K562 (cell line): ENCODE data around the gene HYI. TPM values are rescaled to one million over a fixed set of nuclear protein-coding genes. Genes with fewer than 3 reads are reported as not detected.

ENCODE experiments used
- AFF1 ChIP-seq, 2 experiments: fragments of 450-650 bp; IDR thresholded peaks; 2 replicates each; pipeline ENCODE4 v1.6.1; 2018; ENCODE audit warnings: mild to moderate bottlenecking in 2 of 2, low read depth in 1 of 2; ENCODE audit not compliant: partially characterized antibody in 2 of 2
- ARID1B ChIP-seq: fragments of 450-650 bp; IDR thresholded peaks from 2 replicates; pipeline ENCODE4 v1.6.1; 2016; ENCODE audit warnings: antibody characterized with exemption, mild to moderate bottlenecking, inconsistent platforms
- CBFA2T2 ChIP-seq: fragments of 450-650 bp; conservative IDR thresholded peaks from 2 replicates; pipeline ENCODE4 v1.6.1; 2017; ENCODE audit warnings: mild to moderate bottlenecking
- CBX2 ChIP-seq: fragments of 200-600 bp; sonication (generic); IDR thresholded peaks from one replicate; pipeline ENCODE4 v1.6.1; 2012; ENCODE audit warnings: mild to moderate bottlenecking, low read length, inconsistent platforms; ENCODE audit not compliant: insufficient read depth, poor library complexity, severe bottlenecking
- E2F5 ChIP-seq: sonication (generic); formaldehyde crosslinking; IDR thresholded peaks from 2 replicates; pipeline ENCODE4 v1.8.0; 2022; ENCODE audit warnings: mild to moderate bottlenecking, missing genetic modification reagents
- HDAC1 ChIP-seq, 2 experiments: fragments of 450-650 bp; IDR thresholded peaks; 2 replicates each; pipeline ENCODE4 v1.6.1; 2016 to 2017; ENCODE audit warnings: inconsistent platforms in 1 of 2, mild to moderate bottlenecking in 1 of 2, moderate library complexity in 1 of 2
- HNRNPUL1 ChIP-seq: fragments of 200-400 bp; formaldehyde crosslinking; IDR thresholded peaks from 2 replicates; pipeline ENCODE4 v1.6.1; 2017; ENCODE audit warnings: low read length
- ILK ChIP-seq: fragments of 450-650 bp; IDR thresholded peaks from 2 replicates; pipeline ENCODE4 v1.6.1; 2016; ENCODE audit warnings: missing genetic modification characterization, low read depth, mild to moderate bottlenecking, missing compliant biosample characterization, moderate library complexity, borderline replicate concordance
- NFE2L1 ChIP-seq: fragments of 450-650 bp; IDR thresholded peaks from 2 replicates; pipeline ENCODE4 v1.6.1; 2016; ENCODE audit warnings: missing genetic modification characterization, low read depth, mild to moderate bottlenecking, missing compliant biosample characterization, moderate library complexity, borderline replicate concordance
- RBM15 ChIP-seq: fragments of 200-400 bp; formaldehyde crosslinking; IDR thresholded peaks from 2 replicates; pipeline ENCODE4 v1.6.1; 2018; ENCODE audit warnings: mild to moderate bottlenecking, low read length, moderate library complexity; ENCODE audit not compliant: insufficient read depth
- SREBF1 ChIP-seq: fragments of 150-350 bp; IDR thresholded peaks from 2 replicates; pipeline ENCODE4 v1.6.1; 2014; ENCODE audit warnings: antibody characterized with exemption, low read depth, low read length, borderline replicate concordance
- TCF3 ChIP-seq: sonication (generic); formaldehyde crosslinking; IDR thresholded peaks from 2 replicates; pipeline ENCODE4 v1.4.0; 2020; ENCODE audit warnings: mild to moderate bottlenecking, missing genetic modification reagents
- TEAD4 ChIP-seq, 2 experiments: sonication (generic) in 1 of 2; formaldehyde crosslinking in 1 of 2; IDR thresholded peaks; 2 replicates each; pipeline versions ENCODE4 v1.6.1 to v1.8.0; 2012 to 2022; ENCODE audit warnings: borderline replicate concordance in 1 of 2, inconsistent platforms in 1 of 2, low read length in 1 of 2, mild to moderate bottlenecking in 1 of 2, missing genetic modification reagents in 1 of 2
- ZC3H11A ChIP-seq: IDR thresholded peaks from 2 replicates; pipeline ENCODE4 v1.6.1; 2012; ENCODE audit warnings: low read depth, low read length, improper control_type of control experiment
- ZNF431 ChIP-seq: sonication (generic); formaldehyde crosslinking; IDR thresholded peaks from 2 replicates; pipeline ENCODE4 v1.8.0; 2022; ENCODE audit warnings: mild to moderate bottlenecking, missing genetic modification reagents
- polyA plus RNA-seq, 8 experiments: library from polyadenylated mRNA; depleted of rRNA in 4 of 8; stranded (reverse) in 5 of 8; unstranded in 3 of 8; fragments of >200 nt; fragmentation: Nextera tagmentation in 2 of 8; fragmentation: Illumina TruSeq in 1 of 8; extraction: Ambion mirVana in 2 of 8; extraction: Trizol in 1 of 8; gene quantifications; 2 replicates each; pipeline versions ENCODE4 v1.2.1 to v1.2.3, GENCODE V29; 2011 to 2014; ENCODE audit warnings: inconsistent platforms in 1 of 8, missing spikeins in 1 of 8
- total RNA-seq, 7 experiments: library from RNA; depleted of rRNA in 6 of 7; stranded (reverse); fragments of >200 nt in 6 of 7; fragmentation: Illumina TruSeq in 2 of 7; extraction: Trizol in 2 of 7; gene quantifications; 2 replicates each; pipeline versions ENCODE4 v1.2.1 to v1.2.3, GENCODE V29; 2011 to 2021; ENCODE audit warnings: low replicate concordance in 1 of 7
- TF ChIP-seq, protein P1 (sequence below): sonication (generic); formaldehyde crosslinking; IDR thresholded peaks from 2 replicates; pipeline ENCODE4 v1.8.1; 2023; ENCODE audit warnings: missing genetic modification reagents, mild to moderate bottlenecking, borderline replicate concordance
- TF ChIP-seq, protein P2 (sequence below): fragments of 450-650 bp; formaldehyde crosslinking; IDR thresholded peaks from 2 replicates; pipeline ENCODE4 v1.4.0; 2022; ENCODE audit warnings: mild to moderate bottlenecking, moderate library complexity

The HYI gene
- total and polyA plus RNA-seq, 9 of the 15 experiments (the other 6 are each of a cell fraction or from before 2014, with no cell fraction given) = 0.04 to 4.1 (median 1.4) TPM; not detected in 1

- TF ChIP-seq, protein P1, sequence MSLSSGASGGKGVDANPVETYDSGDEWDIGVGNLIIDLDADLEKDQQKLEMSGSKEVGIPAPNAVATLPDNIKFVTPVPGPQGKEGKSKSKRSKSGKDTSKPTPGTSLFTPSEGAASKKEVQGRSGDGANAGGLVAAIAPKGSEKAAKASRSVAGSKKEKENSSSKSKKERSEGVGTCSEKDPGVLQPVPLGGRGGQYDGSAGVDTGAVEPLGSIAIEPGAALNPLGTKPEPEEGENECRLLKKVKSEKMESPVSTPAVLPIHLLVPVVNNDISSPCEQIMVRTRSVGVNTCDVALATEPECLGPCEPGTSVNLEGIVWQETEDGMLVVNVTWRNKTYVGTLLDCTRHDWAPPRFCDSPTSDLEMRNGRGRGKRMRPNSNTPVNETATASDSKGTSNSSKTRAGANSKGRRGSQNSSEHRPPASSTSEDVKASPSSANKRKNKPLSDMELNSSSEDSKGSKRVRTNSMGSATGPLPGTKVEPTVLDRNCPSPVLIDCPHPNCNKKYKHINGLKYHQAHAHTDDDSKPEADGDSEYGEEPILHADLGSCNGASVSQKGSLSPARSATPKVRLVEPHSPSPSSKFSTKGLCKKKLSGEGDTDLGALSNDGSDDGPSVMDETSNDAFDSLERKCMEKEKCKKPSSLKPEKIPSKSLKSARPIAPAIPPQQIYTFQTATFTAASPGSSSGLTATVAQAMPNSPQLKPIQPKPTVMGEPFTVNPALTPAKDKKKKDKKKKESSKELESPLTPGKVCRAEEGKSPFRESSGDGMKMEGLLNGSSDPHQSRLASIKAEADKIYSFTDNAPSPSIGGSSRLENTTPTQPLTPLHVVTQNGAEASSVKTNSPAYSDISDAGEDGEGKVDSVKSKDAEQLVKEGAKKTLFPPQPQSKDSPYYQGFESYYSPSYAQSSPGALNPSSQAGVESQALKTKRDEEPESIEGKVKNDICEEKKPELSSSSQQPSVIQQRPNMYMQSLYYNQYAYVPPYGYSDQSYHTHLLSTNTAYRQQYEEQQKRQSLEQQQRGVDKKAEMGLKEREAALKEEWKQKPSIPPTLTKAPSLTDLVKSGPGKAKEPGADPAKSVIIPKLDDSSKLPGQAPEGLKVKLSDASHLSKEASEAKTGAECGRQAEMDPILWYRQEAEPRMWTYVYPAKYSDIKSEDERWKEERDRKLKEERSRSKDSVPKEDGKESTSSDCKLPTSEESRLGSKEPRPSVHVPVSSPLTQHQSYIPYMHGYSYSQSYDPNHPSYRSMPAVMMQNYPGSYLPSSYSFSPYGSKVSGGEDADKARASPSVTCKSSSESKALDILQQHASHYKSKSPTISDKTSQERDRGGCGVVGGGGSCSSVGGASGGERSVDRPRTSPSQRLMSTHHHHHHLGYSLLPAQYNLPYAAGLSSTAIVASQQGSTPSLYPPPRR (CRISPR knock-in tag) = no peak
- TF ChIP-seq RBM15 (no peak), TCF3 (CRISPR knock-in tag) (peak; percentile 55), SREBF1 (no peak), ZNF431 (no peak), ILK (tag) (no peak), ZC3H11A (no peak), AFF1 (IDR thresholded peaks at IDR 0.05; ENCODE audit: low read depth in 1 of 2, partially characterized antibody in 2 of 2) (peak in 1 of 2 experiments; percentile 53), TEAD4 (IDR thresholded peaks at IDR 0.05; ENCODE audit: low read length) (peak; percentile 47; the same call in 1 of the 2 replicates), TEAD4 (CRISPR knock-in tag; IDR thresholded peaks at IDR 0.05; ENCODE audit: borderline replicate concordance) (no peak), HDAC1 (IDR thresholded peaks at IDR 0.05) (peak in 1 of 2 experiments; percentile 46; a peak in 1 of 4 replicates), ARID1B (peak; percentile 62), E2F5 (CRISPR knock-in tag) (no peak), CBX2 (no peak), CBFA2T2 (peak; percentile 67), HNRNPUL1 (no peak), NFE2L1 (tag) (no peak)
- TF ChIP-seq, protein P2, sequence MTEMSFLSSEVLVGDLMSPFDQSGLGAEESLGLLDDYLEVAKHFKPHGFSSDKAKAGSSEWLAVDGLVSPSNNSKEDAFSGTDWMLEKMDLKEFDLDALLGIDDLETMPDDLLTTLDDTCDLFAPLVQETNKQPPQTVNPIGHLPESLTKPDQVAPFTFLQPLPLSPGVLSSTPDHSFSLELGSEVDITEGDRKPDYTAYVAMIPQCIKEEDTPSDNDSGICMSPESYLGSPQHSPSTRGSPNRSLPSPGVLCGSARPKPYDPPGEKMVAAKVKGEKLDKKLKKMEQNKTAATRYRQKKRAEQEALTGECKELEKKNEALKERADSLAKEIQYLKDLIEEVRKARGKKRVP = no peak
Observed at GRCh38 chr1:43479414-43479813, 25.7 kb upstream of the HYI start (continued).
